Endothelial cell (in vitro differentiated cells): Measurements from ENCODE around the gene EDEM1. TPM values are rescaled to one million over a fixed set of nuclear protein-coding genes. Genes with fewer than 3 reads are reported as not detected.
"Not testable (repeated sequence)": the region's sequence is repeated elsewhere in the genome, so short reads cannot be mapped to it uniquely, and the experiment has no call there.

Source experiments
- DNase-seq: peaks from one replicate; pipeline ENCODE4 v3.0.0; 2021; ENCODE audit warnings: low spot score
- H3K27ac Mint-ChIP-seq: one replicate; pipeline ENCODE4 v1.8.0; 2021; ENCODE audit warnings: mixed read lengths, inconsistent platforms; ENCODE audit not compliant: unreplicated experiment
- H3K27me3 Mint-ChIP-seq: one replicate; pipeline ENCODE4 v1.8.0; 2021; ENCODE audit warnings: mild to moderate bottlenecking, moderate library complexity, mixed read lengths, inconsistent platforms; ENCODE audit not compliant: unreplicated experiment
- H3K36me3 Mint-ChIP-seq: one replicate; pipeline ENCODE4 v1.8.0; 2021; ENCODE audit warnings: mild to moderate bottlenecking, low read depth, mixed read lengths, inconsistent platforms; ENCODE audit not compliant: unreplicated experiment
- H3K4me1 Mint-ChIP-seq: one replicate; pipeline ENCODE4 v1.8.0; 2021; ENCODE audit warnings: mild to moderate bottlenecking, mixed read lengths, inconsistent platforms; ENCODE audit not compliant: unreplicated experiment
- H3K4me3 Mint-ChIP-seq: one replicate; pipeline ENCODE4 v1.8.0; 2021; ENCODE audit warnings: mild to moderate bottlenecking, mixed read lengths, inconsistent platforms; ENCODE audit not compliant: unreplicated experiment
- H3K9me3 Mint-ChIP-seq: one replicate; pipeline ENCODE4 v1.8.0; 2021; ENCODE audit warnings: mixed read lengths, inconsistent platforms; ENCODE audit not compliant: unreplicated experiment
- total RNA-seq: library from RNA; stranded (reverse); fragmentation: NEBNext Ultra II Directional; extraction: Animal tissue kit (Norgen Biotek cat#: 25700); gene quantifications from one replicate; pipeline ENCODE4 v1.2.1, GENCODE V29; 2021; ENCODE audit not compliant: unreplicated experiment
- TF ChIP-seq, protein P1 (sequence below): fragments of 200-600 bp; sonication (generic); IDR thresholded peaks from one replicate; pipeline ENCODE4 v1.5.0; 2021; ENCODE audit warnings: antibody characterized with exemption; ENCODE audit not compliant: unreplicated experiment

The EDEM1 gene
- total RNA-seq, 1 donor from 2014 or later: 18.2 TPM

DNA sequence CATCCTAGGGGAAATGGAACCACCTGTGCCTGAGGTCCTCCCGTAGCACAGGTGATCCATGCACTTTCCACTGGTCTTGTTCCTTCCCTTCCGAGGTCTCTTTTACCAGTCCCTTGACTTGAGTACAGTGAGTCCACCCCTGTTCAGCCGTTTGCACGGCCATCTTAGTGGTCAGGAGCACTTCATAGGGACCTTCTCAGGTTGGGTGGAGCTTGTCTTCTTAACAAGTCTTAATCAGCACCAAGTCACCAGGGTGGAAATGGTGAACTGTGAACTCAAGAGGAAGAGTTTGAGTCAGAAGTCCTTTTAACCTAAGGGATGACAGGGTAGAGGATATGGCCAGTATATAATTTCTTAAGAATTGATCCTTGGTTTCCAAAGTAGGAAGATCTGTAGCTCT, 44.0 kb upstream of the EDEM1 start:
- Mint-ChIP-seq H3K4me3 (no peak overlapping the region), H3K9me3 (no peaks in the 10 kb centered on the region), H3K4me1 (no peaks in the 10 kb centered on the region), H3K36me3 (peaks cover 59% of the 10 kb centered on the region), H3K27me3 (no peaks in the 10 kb centered on the region), H3K27ac (no peak overlapping the region)
- TF ChIP-seq, protein P1, sequence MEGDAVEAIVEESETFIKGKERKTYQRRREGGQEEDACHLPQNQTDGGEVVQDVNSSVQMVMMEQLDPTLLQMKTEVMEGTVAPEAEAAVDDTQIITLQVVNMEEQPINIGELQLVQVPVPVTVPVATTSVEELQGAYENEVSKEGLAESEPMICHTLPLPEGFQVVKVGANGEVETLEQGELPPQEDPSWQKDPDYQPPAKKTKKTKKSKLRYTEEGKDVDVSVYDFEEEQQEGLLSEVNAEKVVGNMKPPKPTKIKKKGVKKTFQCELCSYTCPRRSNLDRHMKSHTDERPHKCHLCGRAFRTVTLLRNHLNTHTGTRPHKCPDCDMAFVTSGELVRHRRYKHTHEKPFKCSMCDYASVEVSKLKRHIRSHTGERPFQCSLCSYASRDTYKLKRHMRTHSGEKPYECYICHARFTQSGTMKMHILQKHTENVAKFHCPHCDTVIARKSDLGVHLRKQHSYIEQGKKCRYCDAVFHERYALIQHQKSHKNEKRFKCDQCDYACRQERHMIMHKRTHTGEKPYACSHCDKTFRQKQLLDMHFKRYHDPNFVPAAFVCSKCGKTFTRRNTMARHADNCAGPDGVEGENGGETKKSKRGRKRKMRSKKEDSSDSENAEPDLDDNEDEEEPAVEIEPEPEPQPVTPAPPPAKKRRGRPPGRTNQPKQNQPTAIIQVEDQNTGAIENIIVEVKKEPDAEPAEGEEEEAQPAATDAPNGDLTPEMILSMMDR: no peak
- no peak for DNase-seq

DNA sequence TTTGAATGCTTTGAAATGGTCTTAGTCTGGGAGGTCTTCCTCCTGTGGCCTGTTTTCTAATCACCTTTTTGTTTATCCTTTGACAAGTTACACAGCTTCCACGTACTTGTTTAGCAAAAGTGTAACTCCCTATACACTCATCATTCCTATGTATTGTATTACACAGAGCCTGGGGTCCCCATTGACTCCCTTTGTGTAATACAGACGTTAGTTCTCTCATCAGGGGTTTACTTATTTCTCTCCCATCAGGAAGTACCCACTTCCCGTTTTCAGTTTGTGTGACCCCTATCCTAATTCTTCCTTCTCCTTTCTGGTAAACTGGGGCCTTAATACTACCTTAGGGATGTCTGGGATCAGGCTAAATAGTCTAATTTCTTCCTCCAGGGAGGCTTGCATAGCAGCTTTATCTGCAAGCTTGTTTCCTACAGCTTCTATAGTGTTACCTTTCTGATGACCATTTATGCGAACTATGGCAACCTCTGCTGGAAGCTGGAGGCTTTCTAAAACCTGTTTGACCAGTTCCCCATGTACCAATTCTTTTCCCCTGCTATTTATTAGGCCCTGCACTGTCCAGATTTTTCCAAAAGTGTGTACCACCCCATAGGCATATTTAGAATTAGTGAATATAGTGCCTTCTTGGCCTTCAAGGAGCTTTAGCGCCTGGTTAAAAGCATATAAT, 43.1 kb upstream of the EDEM1 start:
- no peaks in the 10 kb centered on the region for H3K9me3 Mint-ChIP-seq
- H3K27ac Mint-ChIP-seq: no peak overlapping the region
- H3K36me3 Mint-ChIP-seq: peaks cover 59% of the 10 kb centered on the region
- TF ChIP-seq, protein P1: no peak
- peak overlapping the region; percentile 57 for H3K4me3 Mint-ChIP-seq
- no peak for DNase-seq
- H3K4me1 Mint-ChIP-seq: no peaks in the 10 kb centered on the region
- H3K27me3 Mint-ChIP-seq: no peaks in the 10 kb centered on the region

DNA sequence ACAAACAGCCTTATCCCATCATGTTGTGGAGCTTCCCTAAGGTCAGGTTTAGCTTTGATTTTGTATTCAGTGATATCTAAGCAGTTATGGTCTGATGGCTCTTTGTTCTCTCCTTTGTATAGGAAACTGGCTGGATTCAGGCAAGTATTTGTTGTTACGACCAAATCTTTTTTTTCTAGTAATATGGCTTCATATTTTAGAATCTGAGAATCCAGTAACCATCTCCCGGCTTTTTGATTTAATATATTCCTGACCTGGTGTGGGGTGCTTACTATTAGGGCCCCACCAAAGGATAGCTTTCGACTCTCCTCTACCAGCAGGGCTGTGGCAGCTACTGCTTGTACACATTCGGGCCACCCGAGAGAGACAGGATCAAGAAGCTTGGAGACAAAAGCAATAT, 42.4 kb upstream of the EDEM1 start:
- Mint-ChIP-seq H3K9me3 (no peaks in the 10 kb centered on the region), H3K36me3 (peaks cover 59% of the 10 kb centered on the region), H3K27ac (no peak overlapping the region), H3K4me3 (no peak overlapping the region), H3K27me3 (no peaks in the 10 kb centered on the region), H3K4me1 (no peaks in the 10 kb centered on the region)
- TF ChIP-seq, protein P1: no peak
- no peak for DNase-seq

DNA sequence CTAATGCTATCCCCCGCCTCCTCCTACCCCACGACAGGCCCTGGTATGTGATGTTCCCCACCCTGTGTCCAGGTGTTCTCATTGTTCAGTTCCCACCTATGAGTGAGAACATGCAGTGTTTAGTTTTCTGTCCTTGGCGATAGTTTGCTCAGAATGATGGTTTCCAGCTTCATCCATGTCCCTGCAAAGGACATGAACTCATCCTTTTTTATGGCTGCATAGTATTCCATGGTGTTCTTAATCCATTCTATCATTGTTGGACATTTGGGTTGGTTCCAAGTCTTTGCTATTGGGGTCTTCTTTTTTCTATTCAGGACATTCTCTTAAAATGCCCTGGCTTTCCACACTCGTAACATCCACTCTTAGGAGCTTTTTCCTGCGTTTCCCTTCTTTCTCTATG, 40.4 kb upstream of the EDEM1 start:
- not testable (repeated sequence) for H3K4me1 Mint-ChIP-seq, H3K27me3 Mint-ChIP-seq, H3K4me3 Mint-ChIP-seq, DNase-seq, H3K27ac Mint-ChIP-seq, H3K9me3 Mint-ChIP-seq
- H3K36me3 Mint-ChIP-seq: peaks cover 51% of the 10 kb centered on the region

- Mint-ChIP-seq H3K4me3 (no peak overlapping the region), H3K36me3 (peaks cover 30% of the 10 kb centered on the region), H3K27me3 (no peaks in the 10 kb centered on the region), H3K27ac (no peak overlapping the region), H3K4me1 (no peaks in the 10 kb centered on the region), H3K9me3 (no peaks in the 10 kb centered on the region)
- TF ChIP-seq, protein P1: no peak
- no peak for DNase-seq
Measured at GRCh38 chr3:5149306-5149880, 38.1 kb upstream of the EDEM1 start.
